ENCODE data around the gene CAMTA2.

The CAMTA2 gene

DNA sequence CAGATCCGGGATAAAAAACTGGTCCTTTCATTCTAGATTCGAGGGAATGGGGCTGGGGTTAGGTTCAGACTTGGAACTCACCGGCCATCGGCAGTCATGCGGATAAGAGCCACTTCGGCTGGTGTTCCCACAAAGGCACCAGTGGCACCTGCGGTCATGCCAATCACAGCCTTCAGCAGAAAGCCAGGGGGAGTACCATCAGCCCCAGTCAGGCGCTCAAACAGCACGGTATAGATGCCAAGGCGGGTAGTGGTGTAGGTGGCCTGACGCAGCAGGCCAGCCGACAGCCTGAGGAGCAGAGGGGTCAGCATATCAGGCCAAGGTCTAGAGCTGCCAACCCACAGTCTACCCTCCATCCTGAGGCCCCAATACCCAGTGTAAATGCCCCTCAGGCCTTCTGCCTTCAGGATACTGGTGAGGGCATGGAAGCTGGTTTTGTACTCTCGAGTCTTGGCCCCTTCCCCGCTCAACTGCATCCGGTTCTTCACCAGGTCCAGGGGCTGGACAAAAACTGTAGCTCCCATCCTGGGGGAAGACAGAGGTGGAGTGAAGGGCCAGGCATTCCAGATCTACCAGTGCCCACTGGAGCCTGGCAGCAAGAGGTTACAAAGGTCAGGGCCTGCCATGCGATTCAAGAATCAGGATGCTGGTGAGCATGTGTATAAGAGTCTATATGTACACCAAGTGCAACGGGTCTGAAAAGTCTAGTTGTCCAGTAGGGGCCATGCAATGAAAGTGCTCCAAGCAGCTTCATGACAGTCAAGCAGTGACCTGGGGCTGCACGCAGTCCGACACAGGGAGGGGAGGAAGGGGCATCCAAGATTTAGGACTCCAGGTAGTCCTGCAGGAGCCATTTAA is 48.6 kb downstream of the CAMTA2 start:
- no peak overlapping the region for H2BK120ac ChIP-seq (ENCODE audit: low read depth, low read length)
- 76% methylated on average over 19 of the region's 19 CpGs for WGBS
- H3K23ac ChIP-seq (ENCODE audit: low read length in 2 of 2), result peak overlapping the region in 1 of 2 experiments; percentile 77

DNA sequence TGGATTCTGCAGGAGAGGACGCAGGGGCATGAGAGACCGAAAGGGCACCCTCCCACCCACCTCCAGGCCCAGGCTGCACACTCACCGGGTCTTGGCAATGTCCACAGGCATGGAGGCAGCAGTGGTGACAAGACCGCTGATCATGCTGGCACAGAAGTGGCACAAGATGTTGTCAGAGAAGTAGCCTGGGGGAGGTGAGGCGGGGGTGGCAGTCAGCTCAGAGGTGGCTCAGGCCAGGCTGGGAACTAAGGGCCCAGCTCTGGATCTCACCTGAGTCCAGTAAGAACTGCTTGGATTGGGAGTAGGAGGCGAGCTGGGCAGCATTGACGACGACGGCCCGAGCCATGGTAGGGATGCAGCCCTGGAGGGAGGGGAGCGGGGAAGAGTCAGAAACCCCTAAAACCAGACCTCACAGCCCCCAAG is 49.4 kb downstream of the CAMTA2 start:
- no peak overlapping the region for H3K27ac ChIP-seq (ENCODE audit: low read length, poor library complexity, severe bottlenecking)
- no peak overlapping the region for H3K4me3 ChIP-seq (ENCODE audit: insufficient read depth in 1 of 2, low read depth in 1 of 2, low read length in 2 of 2)
- H3K4ac ChIP-seq (ENCODE audit: low read depth in 1 of 2, low read length in 2 of 2), result no peak overlapping the region
- no peaks in the 10 kb centered on the region for H3K27me3 ChIP-seq (ENCODE audit: control insufficient read depth in 1 of 2, insufficient read depth in 1 of 2, low read length in 2 of 2)
- H2AFZ ChIP-seq (ENCODE audit: low read depth, low read length), result no peak overlapping the region
- H2AK5ac ChIP-seq (ENCODE audit: low read length, severe bottlenecking), result peak overlapping the region; percentile 47
- peak overlapping the region; percentile 14 for H3K4me2 ChIP-seq (ENCODE audit: low read length, poor library complexity, severe bottlenecking)
- peaks cover 35% of the 10 kb centered on the region for H3K4me1 ChIP-seq (ENCODE audit: control insufficient read depth, insufficient read depth, low read depth, low read length)
- peak overlapping the region; percentile 53 for H4K91ac ChIP-seq (ENCODE audit: low read length)
- H3K14ac ChIP-seq (ENCODE audit: low read length in 2 of 2), result no peak overlapping the region
- no peak overlapping the region for H3K18ac ChIP-seq (ENCODE audit: low read depth in 1 of 2, low read length in 2 of 2)
- peaks cover 47 to 50% of the 10 kb centered on the region in 2 experiments for H3K36me3 ChIP-seq (ENCODE audit: control insufficient read depth in 1 of 2, insufficient read depth in 2 of 2, low read depth in 1 of 2, low read length in 2 of 2)
- no peaks in the 10 kb centered on the region for H3K9me3 ChIP-seq (ENCODE audit: control insufficient read depth, low read length)
- H3K79me1 ChIP-seq (replicated peaks; ENCODE audit: low read length, poor library complexity, severe bottlenecking), result peaks cover 28% of the 10 kb centered on the region
- no peak overlapping the region for H2BK15ac ChIP-seq (ENCODE audit: low read depth, poor library complexity, severe bottlenecking)
- H4K8ac ChIP-seq (ENCODE audit: low read length), result peak overlapping the region; percentile 69
- DNase-seq, result no peak
- 94% methylated on average over 7 of the region's 11 CpGs for WGBS
- H2BK5ac ChIP-seq (ENCODE audit: low read depth, low read length, poor library complexity, severe bottlenecking), result no peak overlapping the region
- H3K23ac ChIP-seq (ENCODE audit: low read length in 2 of 2), result no peak overlapping the region
- H2BK120ac ChIP-seq (ENCODE audit: low read depth, low read length), result no peak overlapping the region
- H3K9ac ChIP-seq (ENCODE audit: low read length), result peak overlapping the region; percentile 97
- H2BK12ac ChIP-seq (ENCODE audit: low read length in 2 of 2), result no peak overlapping the region

More for the DNA sequence above, 48.6 kb downstream of the CAMTA2 start:
- Histone ChIP-seq H3K4ac (ENCODE audit: low read depth in 1 of 2, low read length in 2 of 2) (peak overlapping the region; percentile 81 to 95), H3K4me3 (ENCODE audit: insufficient read depth in 1 of 2, low read depth in 1 of 2, low read length in 2 of 2) (peak overlapping the region; percentile 78 to 98), H2BK5ac (ENCODE audit: low read depth, low read length, poor library complexity, severe bottlenecking) (no peak overlapping the region), H3K79me1 (replicated peaks; ENCODE audit: low read length, poor library complexity, severe bottlenecking) (peaks cover 25% of the 10 kb centered on the region), H3K4me2 (ENCODE audit: low read length, poor library complexity, severe bottlenecking) (peak overlapping the region; percentile 58), H4K91ac (ENCODE audit: low read length) (peak overlapping the region; percentile 43), H2BK12ac (ENCODE audit: low read length in 2 of 2) (no peak overlapping the region), H3K4me1 (ENCODE audit: control insufficient read depth, insufficient read depth, low read depth, low read length) (peaks cover 33% of the 10 kb centered on the region), H3K9me3 (ENCODE audit: control insufficient read depth, low read length) (no peaks in the 10 kb centered on the region), H3K27ac (ENCODE audit: low read length, poor library complexity, severe bottlenecking) (peak overlapping the region; percentile 93), H2AFZ (ENCODE audit: low read depth, low read length) (no peak overlapping the region), H2BK15ac (ENCODE audit: low read depth, poor library complexity, severe bottlenecking) (no peak overlapping the region), H3K18ac (ENCODE audit: low read depth in 1 of 2, low read length in 2 of 2) (peak overlapping the region; percentile 88 to 90), H4K8ac (ENCODE audit: low read length) (peak overlapping the region; percentile 90), H2AK5ac (ENCODE audit: low read length, severe bottlenecking) (peak overlapping the region; percentile 13), H3K27me3 (ENCODE audit: control insufficient read depth in 1 of 2, insufficient read depth in 1 of 2, low read length in 2 of 2) (no peaks in the 10 kb centered on the region), H3K9ac (ENCODE audit: low read length) (peak overlapping the region; percentile 97), H3K36me3 (ENCODE audit: control insufficient read depth in 1 of 2, insufficient read depth in 2 of 2, low read depth in 1 of 2, low read length in 2 of 2) (peaks cover 54 to 56% of the 10 kb centered on the region in 2 experiments), H3K14ac (ENCODE audit: low read length in 2 of 2) (peak overlapping the region; percentile 19 to 89)
- peak; percentile 46 for DNase-seq

DNA sequence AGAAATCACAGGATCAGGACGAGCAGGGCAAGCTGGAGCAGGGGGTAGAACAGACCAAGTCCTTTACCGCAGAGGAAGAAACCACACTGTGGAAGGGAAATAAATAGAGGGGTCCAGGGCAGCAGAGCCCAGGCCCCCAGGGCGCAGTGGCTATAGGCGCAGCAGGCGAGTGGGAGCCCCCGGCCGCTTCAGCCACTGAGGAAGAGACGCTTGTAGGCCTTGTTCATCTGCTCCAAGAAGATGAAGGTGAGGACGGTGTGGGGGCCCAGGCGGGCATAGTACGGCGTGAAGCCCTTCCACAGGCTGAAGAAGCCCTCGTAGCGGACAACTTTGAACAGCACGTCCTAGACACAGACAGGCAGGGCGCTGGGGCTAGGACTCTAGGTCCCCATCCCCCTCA is 49.9 kb downstream of the CAMTA2 start:
- H3K4ac ChIP-seq (ENCODE audit: low read depth in 1 of 2, low read length in 2 of 2), result no peak overlapping the region
- no peak overlapping the region for H2BK5ac ChIP-seq (ENCODE audit: low read depth, low read length, poor library complexity, severe bottlenecking)
- H2BK120ac ChIP-seq (ENCODE audit: low read depth, low read length), result no peak overlapping the region
- DNase-seq, result no peak
- no peak overlapping the region for H3K27ac ChIP-seq (ENCODE audit: low read length, poor library complexity, severe bottlenecking)
- no peak overlapping the region for H2AFZ ChIP-seq (ENCODE audit: low read depth, low read length)
- no peak overlapping the region for H2BK15ac ChIP-seq (ENCODE audit: low read depth, poor library complexity, severe bottlenecking)
- 98% methylated on average over 16 of the region's 16 CpGs for WGBS
- H2BK12ac ChIP-seq (ENCODE audit: low read length in 2 of 2), result no peak overlapping the region
- H3K4me2 ChIP-seq (ENCODE audit: low read length, poor library complexity, severe bottlenecking), result no peak overlapping the region
- no peaks in the 10 kb centered on the region for H3K9me3 ChIP-seq (ENCODE audit: control insufficient read depth, low read length)
- no peak overlapping the region for H2AK5ac ChIP-seq (ENCODE audit: low read length, severe bottlenecking)
- H3K18ac ChIP-seq (ENCODE audit: low read depth in 1 of 2, low read length in 2 of 2), result no peak overlapping the region
- peak overlapping the region; percentile 97 for H3K9ac ChIP-seq (ENCODE audit: low read length)
- no peak overlapping the region for H3K23ac ChIP-seq (ENCODE audit: low read length in 2 of 2)
- no peak overlapping the region for H3K14ac ChIP-seq (ENCODE audit: low read length in 2 of 2)
- H4K91ac ChIP-seq (ENCODE audit: low read length), result no peak overlapping the region
- no peak overlapping the region for H3K4me3 ChIP-seq (ENCODE audit: insufficient read depth in 1 of 2, low read depth in 1 of 2, low read length in 2 of 2)
- H3K36me3 ChIP-seq (ENCODE audit: control insufficient read depth in 1 of 2, insufficient read depth in 2 of 2, low read depth in 1 of 2, low read length in 2 of 2), result peaks cover 42 to 50% of the 10 kb centered on the region in 2 experiments
- H3K4me1 ChIP-seq (ENCODE audit: control insufficient read depth, insufficient read depth, low read depth, low read length), result peaks cover 34% of the 10 kb centered on the region
- H3K27me3 ChIP-seq (ENCODE audit: control insufficient read depth in 1 of 2, insufficient read depth in 1 of 2, low read length in 2 of 2), result no peaks in the 10 kb centered on the region
- peaks cover 31% of the 10 kb centered on the region for H3K79me1 ChIP-seq (replicated peaks; ENCODE audit: low read length, poor library complexity, severe bottlenecking)
- H4K8ac ChIP-seq (ENCODE audit: low read length), result no peak overlapping the region

DNA sequence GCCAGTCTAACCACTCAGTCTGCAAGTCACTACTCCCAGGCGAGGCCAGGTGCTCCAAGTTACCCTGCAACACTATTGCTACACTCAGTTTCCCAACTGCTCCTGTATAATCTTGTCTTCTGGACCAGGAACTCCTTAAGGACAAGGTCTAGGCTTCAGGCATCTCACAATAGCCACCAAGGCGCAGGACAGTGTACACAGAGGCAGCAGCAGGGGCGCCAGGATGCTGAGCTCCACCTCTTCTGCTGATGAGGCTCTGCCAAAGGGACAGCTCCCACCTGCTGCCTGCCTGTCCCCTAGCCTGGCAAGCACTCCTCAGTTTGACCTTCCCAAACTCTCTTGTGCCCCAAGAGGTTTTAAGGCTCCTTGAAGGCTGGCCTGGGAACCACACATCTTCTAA is 51.0 kb downstream of the CAMTA2 start:
- Histone ChIP-seq H2BK120ac (ENCODE audit: low read depth, low read length) (no peak overlapping the region), H3K27ac (ENCODE audit: low read length, poor library complexity, severe bottlenecking) (no peak overlapping the region), H3K23ac (ENCODE audit: low read length in 2 of 2) (no peak overlapping the region), H3K79me1 (replicated peaks; ENCODE audit: low read length, poor library complexity, severe bottlenecking) (peaks cover 31% of the 10 kb centered on the region), H3K4ac (ENCODE audit: low read depth in 1 of 2, low read length in 2 of 2) (no peak overlapping the region), H4K91ac (ENCODE audit: low read length) (no peak overlapping the region), H2BK15ac (ENCODE audit: low read depth, poor library complexity, severe bottlenecking) (no peak overlapping the region), H2AK5ac (ENCODE audit: low read length, severe bottlenecking) (no peak overlapping the region), H3K4me3 (ENCODE audit: insufficient read depth in 1 of 2, low read depth in 1 of 2, low read length in 2 of 2) (no peak overlapping the region), H3K36me3 (ENCODE audit: control insufficient read depth in 1 of 2, insufficient read depth in 2 of 2, low read depth in 1 of 2, low read length in 2 of 2) (peaks cover 35 to 50% of the 10 kb centered on the region in 2 experiments), H3K27me3 (ENCODE audit: control insufficient read depth in 1 of 2, insufficient read depth in 1 of 2, low read length in 2 of 2) (no peaks in the 10 kb centered on the region), H3K14ac (ENCODE audit: low read length in 2 of 2) (no peak overlapping the region), H4K8ac (ENCODE audit: low read length) (no peak overlapping the region), H3K4me2 (ENCODE audit: low read length, poor library complexity, severe bottlenecking) (no peak overlapping the region), H3K18ac (ENCODE audit: low read depth in 1 of 2, low read length in 2 of 2) (no peak overlapping the region), H2AFZ (ENCODE audit: low read depth, low read length) (no peak overlapping the region), H3K9ac (ENCODE audit: low read length) (no peak overlapping the region), H3K9me3 (ENCODE audit: control insufficient read depth, low read length) (no peaks in the 10 kb centered on the region), H2BK5ac (ENCODE audit: low read depth, low read length, poor library complexity, severe bottlenecking) (no peak overlapping the region), H2BK12ac (ENCODE audit: low read length in 2 of 2) (no peak overlapping the region), H3K4me1 (ENCODE audit: control insufficient read depth, insufficient read depth, low read depth, low read length) (peaks cover 28% of the 10 kb centered on the region)
- DNase-seq, result no peak
- WGBS, result over 99% methylated on average over 3 of the region's 3 CpGs

Measured in mesenchymal stem cell (in vitro differentiated cells and primary cell).